HEK293T (cell line): ENCODE measurements around the gene GBP1.

Source experiments
- ELF4 ChIP-seq: fragments of 450-650 bp; IDR thresholded peaks from 2 replicates; pipeline ENCODE4 v1.6.1; 2017; ENCODE audit warnings: antibody characterized with exemption
- FOXK2 ChIP-seq: fragments of 450-650 bp; IDR thresholded peaks from 2 replicates; pipeline ENCODE4 v1.6.1; 2016; ENCODE audit warnings: mild to moderate bottlenecking
- HDGF ChIP-seq: fragments of 450-650 bp; IDR thresholded peaks from 2 replicates; pipeline ENCODE4 v1.6.1; 2017; ENCODE audit warnings: antibody characterized with exemption, borderline replicate concordance
- NFRKB ChIP-seq: fragments of 450-650 bp; IDR thresholded peaks from 2 replicates; pipeline ENCODE4 v1.6.1; 2016; ENCODE audit warnings: mild to moderate bottlenecking, moderate library complexity
- PKNOX1 ChIP-seq: fragments of 450-650 bp; IDR thresholded peaks from 2 replicates; pipeline ENCODE4 v1.6.1; 2016
- SP1 ChIP-seq: fragments of 450-650 bp; IDR thresholded peaks from 2 replicates; pipeline ENCODE4 v1.6.1; 2017

GRCh38 chr1:89005286-89006151, 59.5 kb downstream of the GBP1 start:
- TF ChIP-seq NFRKB, result no peak
- no peak for TF ChIP-seq FOXK2
- TF ChIP-seq PKNOX1, result no peak
- TF ChIP-seq SP1, result no peak
- TF ChIP-seq HDGF, result no peak
- TF ChIP-seq ELF4, result no peak
